ENCODE results near the gene FAM171A1.

- no peak for TF ChIP-seq CTCF (optimal IDR thresholded peaks at IDR 0.05 in 1 of 3, IDR thresholded peaks at IDR 0.05 in 1 of 3, conservative IDR thresholded peaks at IDR 0.05 in 1 of 3; ENCODE audit: extremely low read depth in 1 of 3, insufficient read depth in 2 of 3, low read length in 3 of 3)
- no peak for TF ChIP-seq EZH2 (IDR thresholded peaks at IDR 0.05; ENCODE audit: low read length)
Measured at GRCh38 chr10:15374156-15374555, 3.1 kb upstream of the FAM171A1 start.
